ENCODE results near the gene IMPG2.

The IMPG2 gene

DNA sequence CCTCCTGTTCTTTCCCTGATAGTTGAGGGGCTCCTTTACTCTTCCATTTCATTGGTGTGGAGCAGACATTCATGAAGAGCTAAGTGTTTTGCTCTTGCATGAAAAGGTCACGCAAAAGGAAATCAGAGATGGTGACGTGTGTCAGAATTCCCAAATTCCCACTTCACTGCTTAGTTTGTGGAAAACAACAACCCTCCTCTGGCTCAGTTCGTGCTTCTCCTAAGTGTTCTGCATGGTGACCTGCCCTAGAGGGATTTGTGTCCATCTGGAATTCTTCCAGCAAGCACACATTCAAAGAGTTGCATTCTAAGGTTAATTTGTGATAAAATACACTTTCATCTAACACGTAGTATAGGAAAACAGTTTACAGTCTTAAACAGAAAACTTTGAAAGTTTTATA, 95.6 kb downstream of the IMPG2 start:
- ChIA-PET POLR2A (no interaction called here), CTCF (no interaction called here)
- no peak for DNase-seq (ENCODE audit: extremely low spot score)
- TF ChIP-seq L3MBTL2 (conservative IDR thresholded peaks at IDR 0.05) = no peak
- no peak for TF ChIP-seq BHLHE40 (IDR thresholded peaks at IDR 0.05; ENCODE audit: borderline replicate concordance)
- no peak for TF ChIP-seq NFRKB (IDR thresholded peaks at IDR 0.05)
- TF ChIP-seq ARNT (IDR thresholded peaks at IDR 0.05) = no peak
- TF ChIP-seq SP1 (IDR thresholded peaks at IDR 0.05) = no peak
- TF ChIP-seq, protein P1, sequence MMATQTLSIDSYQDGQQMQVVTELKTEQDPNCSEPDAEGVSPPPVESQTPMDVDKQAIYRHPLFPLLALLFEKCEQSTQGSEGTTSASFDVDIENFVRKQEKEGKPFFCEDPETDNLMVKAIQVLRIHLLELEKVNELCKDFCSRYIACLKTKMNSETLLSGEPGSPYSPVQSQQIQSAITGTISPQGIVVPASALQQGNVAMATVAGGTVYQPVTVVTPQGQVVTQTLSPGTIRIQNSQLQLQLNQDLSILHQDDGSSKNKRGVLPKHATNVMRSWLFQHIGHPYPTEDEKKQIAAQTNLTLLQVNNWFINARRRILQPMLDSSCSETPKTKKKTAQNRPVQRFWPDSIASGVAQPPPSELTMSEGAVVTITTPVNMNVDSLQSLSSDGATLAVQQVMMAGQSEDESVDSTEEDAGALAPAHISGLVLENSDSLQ (IDR thresholded peaks at IDR 0.05) = no peak
- TF ChIP-seq ZNF384 (IDR thresholded peaks at IDR 0.05) = no peak
- no peak for TF ChIP-seq TARDBP (IDR thresholded peaks at IDR 0.05)
- TF ChIP-seq HDGF (IDR thresholded peaks at IDR 0.05; ENCODE audit: borderline replicate concordance) = no peak
- TF ChIP-seq SUZ12 (IDR thresholded peaks at IDR 0.05) = no peak
- TF ChIP-seq LEF1 (IDR thresholded peaks at IDR 0.05; ENCODE audit: borderline replicate concordance) = no peak
- TF ChIP-seq FOXM1 (IDR thresholded peaks at IDR 0.05; ENCODE audit: borderline replicate concordance) = no peak
- TF ChIP-seq ELF4 (IDR thresholded peaks at IDR 0.05) = no peak
- no peak for TF ChIP-seq FOXA1 (IDR thresholded peaks at IDR 0.05)

- ChIA-PET CTCF (no interaction called here), POLR2A (no interaction called here)
- TF ChIP-seq, protein P1 (IDR thresholded peaks at IDR 0.05) = no peak
- no peak for TF ChIP-seq TARDBP (IDR thresholded peaks at IDR 0.05)
- no peak for TF ChIP-seq FOXA1 (IDR thresholded peaks at IDR 0.05)
- TF ChIP-seq FOXM1 (IDR thresholded peaks at IDR 0.05; ENCODE audit: borderline replicate concordance) = no peak
- TF ChIP-seq ELF4 (IDR thresholded peaks at IDR 0.05) = no peak
- no peak for TF ChIP-seq ZNF384 (IDR thresholded peaks at IDR 0.05)
- no peak for TF ChIP-seq L3MBTL2 (conservative IDR thresholded peaks at IDR 0.05)
- no peak for TF ChIP-seq CTBP1 (IDR thresholded peaks at IDR 0.05; ENCODE audit: borderline replicate concordance)
- DNase-seq (ENCODE audit: extremely low spot score) = no peak
These were observed 97.4 kb downstream of the IMPG2 start for GRCh38 chr3:101223016-101223415.

- TF ChIP-seq SP1 (IDR thresholded peaks at IDR 0.05) = no peak
- TF ChIP-seq CTBP1 (IDR thresholded peaks at IDR 0.05; ENCODE audit: borderline replicate concordance) = no peak
- no peak for TF ChIP-seq ZNF384 (IDR thresholded peaks at IDR 0.05)
- no peak for TF ChIP-seq L3MBTL2 (conservative IDR thresholded peaks at IDR 0.05)
- TF ChIP-seq LEF1 (IDR thresholded peaks at IDR 0.05; ENCODE audit: borderline replicate concordance) = no peak
- TF ChIP-seq BHLHE40 (IDR thresholded peaks at IDR 0.05; ENCODE audit: borderline replicate concordance) = no peak
- ChIA-PET POLR2A (no interaction called here), CTCF (interaction anchor here (0.6 kb wide), 1 partner anchor 289 kb away, joined by 3 read pairs; no protein-coding TSS in a partner anchor)
- DNase-seq (ENCODE audit: extremely low spot score) = no peak
These were observed 100.4 kb downstream of the IMPG2 start for GRCh38 chr3:101219842-101220560.

- DNase-seq (ENCODE audit: extremely low spot score) = no peak
- ChIA-PET CTCF (no interaction called here), POLR2A (no interaction called here)
- TF ChIP-seq ELF4 (IDR thresholded peaks at IDR 0.05) = no peak
- TF ChIP-seq SUZ12 (IDR thresholded peaks at IDR 0.05) = no peak
- TF ChIP-seq FOXA1 (IDR thresholded peaks at IDR 0.05) = no peak
- no peak for TF ChIP-seq HDGF (IDR thresholded peaks at IDR 0.05; ENCODE audit: borderline replicate concordance)
- TF ChIP-seq L3MBTL2 (conservative IDR thresholded peaks at IDR 0.05) = no peak
- TF ChIP-seq NFRKB (IDR thresholded peaks at IDR 0.05) = no peak
- no peak for TF ChIP-seq ZNF384 (IDR thresholded peaks at IDR 0.05)
- TF ChIP-seq FOXK2 (IDR thresholded peaks at IDR 0.05) = no peak
- TF ChIP-seq FOXM1 (IDR thresholded peaks at IDR 0.05; ENCODE audit: borderline replicate concordance) = no peak
- no peak for TF ChIP-seq CTBP1 (IDR thresholded peaks at IDR 0.05; ENCODE audit: borderline replicate concordance)
- TF ChIP-seq LEF1 (IDR thresholded peaks at IDR 0.05; ENCODE audit: borderline replicate concordance) = no peak
- TF ChIP-seq SP1 (IDR thresholded peaks at IDR 0.05) = no peak
- no peak for TF ChIP-seq ARNT (IDR thresholded peaks at IDR 0.05)
- TF ChIP-seq, protein P1 (IDR thresholded peaks at IDR 0.05) = no peak
- TF ChIP-seq BHLHE40 (IDR thresholded peaks at IDR 0.05; ENCODE audit: borderline replicate concordance) = no peak
- no peak for TF ChIP-seq TARDBP (IDR thresholded peaks at IDR 0.05)
These were observed 102.7 kb downstream of the IMPG2 start for GRCh38 chr3:101217472-101218245.

GRCh38 chr3:101216710-101217465, 103.5 kb downstream of the IMPG2 start:
- TF ChIP-seq SP1 (IDR thresholded peaks at IDR 0.05) = no peak
- no peak for TF ChIP-seq HDGF (IDR thresholded peaks at IDR 0.05; ENCODE audit: borderline replicate concordance)
- TF ChIP-seq LEF1 (IDR thresholded peaks at IDR 0.05; ENCODE audit: borderline replicate concordance) = no peak
- no peak for TF ChIP-seq NFRKB (IDR thresholded peaks at IDR 0.05)
- no peak for TF ChIP-seq L3MBTL2 (conservative IDR thresholded peaks at IDR 0.05)
- TF ChIP-seq ELF4 (IDR thresholded peaks at IDR 0.05) = no peak
- no peak for TF ChIP-seq SUZ12 (IDR thresholded peaks at IDR 0.05)
- ChIA-PET POLR2A (no interaction called here), CTCF (no interaction called here)
- no peak for DNase-seq (ENCODE audit: extremely low spot score)

Measured in HEK293T (cell line).